Posterior cingulate gyrus (tissue), 11 donors: ENCODE data around the gene USP6NL.
"Not testable (repeated sequence)": the region's sequence is repeated elsewhere in the genome, so short reads cannot be mapped to it uniquely, and the experiment has no call there.

Experiments
- DNase-seq, 10 donors: peaks; one replicate each; pipeline versions ENCODE4 v3.0.0 to v3.0.0-alpha.2; 2020 to 2021; ENCODE audit warnings: mixed read lengths in 3 of 10
- intact Hi-C: fragments of 100-400 bp; cut with DNase I; formaldehyde crosslinking; loops from one replicate; pipeline ENCODE4 v1.15.1; 2023

The USP6NL gene

GRCh38 chr10:11611248-11612020, at the start of gene USP6NL:
TSS of gene USP6NL (minus strand) at chr10:11611650. CDS start at chr10:11597634, 14,016 bp downstream.
- intact Hi-C loops, result loop anchor here (10.0 kb wide), 2 partner anchors 73 to 97 kb away; no protein-coding TSS in a partner anchor
- DNase-seq, result peak; percentile 70 to 97 (median 80)

- DNase-seq, result no peak
- intact Hi-C loops, result no loop called here
Measured at GRCh38 chr10:11658801-11659368, 47.4 kb upstream of the USP6NL start.

GRCh38 chr10:11655836-11656235, 44.4 kb upstream of the USP6NL start:
- DNase-seq, result no peak
- intact Hi-C loops, result no loop called here

GRCh38 chr10:11654659-11655058, 43.2 kb upstream of the USP6NL start:
- intact Hi-C loops, result no loop called here
- peak in 2 of 10 donors; percentile 13 to 84 for DNase-seq

- no peak for DNase-seq
- intact Hi-C loops, result no loop called here
Measured at GRCh38 chr10:11653758-11654471, 42.5 kb upstream of the USP6NL start.

GRCh38 chr10:11647676-11648075, 36.2 kb upstream of the USP6NL start:
- intact Hi-C loops, result no loop called here
- no peak for DNase-seq

- no peak for DNase-seq
- intact Hi-C loops, result no loop called here
Measured at GRCh38 chr10:11646450-11646849, 35.0 kb upstream of the USP6NL start.

GRCh38 chr10:11643039-11643438, 31.6 kb upstream of the USP6NL start:
- DNase-seq, result no peak
- intact Hi-C loops, result no loop called here

- no peak for DNase-seq
- intact Hi-C loops, result no loop called here
Measured at GRCh38 chr10:11642566-11642965, 31.1 kb upstream of the USP6NL start.

GRCh38 chr10:11639849-11640764, 28.7 kb upstream of the USP6NL start:
- intact Hi-C loops, result no loop called here
- DNase-seq, result no peak

- no peak for DNase-seq
- intact Hi-C loops, result no loop called here
Measured at GRCh38 chr10:11639362-11639761, 27.9 kb upstream of the USP6NL start.

GRCh38 chr10:11638055-11638698, 26.7 kb upstream of the USP6NL start:
- intact Hi-C loops, result no loop called here
- DNase-seq, result no peak

- intact Hi-C loops, result no loop called here
- DNase-seq, result no peak
Measured at GRCh38 chr10:11636697-11637303, 25.4 kb upstream of the USP6NL start.

- no peak for DNase-seq
- intact Hi-C loops, result no loop called here
Measured at GRCh38 chr10:11631890-11632587, 20.6 kb upstream of the USP6NL start.

- DNase-seq, result no peak
- intact Hi-C loops, result no loop called here
Measured at GRCh38 chr10:11631291-11631690, 19.8 kb upstream of the USP6NL start.

- no peak for DNase-seq
- intact Hi-C loops, result no loop called here
Measured at GRCh38 chr10:11629731-11630130, 18.3 kb upstream of the USP6NL start.

GRCh38 chr10:11627941-11628340, 16.5 kb upstream of the USP6NL start:
- DNase-seq, intact Hi-C loops: not testable (repeated sequence)

- intact Hi-C loops, result no loop called here
Measured at GRCh38 chr10:11626071-11626470, 14.6 kb upstream of the USP6NL start.

More at GRCh38 chr10:11626071-11626470, 14.6 kb upstream of the USP6NL start:
- DNase-seq, result no peak
